Lower lobe of right lung (tissue), 2 donors: ENCODE data around the gene SYT5. TPM values are rescaled to one million over a fixed set of nuclear protein-coding genes. Genes with fewer than 3 reads are reported as not detected.

Experiments used
- ATAC-seq, 2 donors: fragments of 200-7000 bp; cut with Tn5 transposase; one replicate each; pipeline ENCODE4 v1.9.1; 2020 to 2022; ENCODE audit warnings: mild to moderate bottlenecking in 2 of 2, moderate library complexity in 2 of 2
- DNase-seq: peaks from one replicate; pipeline ENCODE4 v3.0.0-alpha.2; 2020
- H3K27ac ChIP-seq: fragments of 200-600 bp; one replicate; pipeline ENCODE4 v1.8.0; 2022
- H3K27me3 ChIP-seq: fragments of 200-600 bp; one replicate; pipeline ENCODE4 v1.8.0; 2022; ENCODE audit warnings: low read depth
- H3K36me3 ChIP-seq: fragments of 200-600 bp; one replicate; pipeline ENCODE4 v1.8.0; 2022; ENCODE audit warnings: mild to moderate bottlenecking
- H3K4me1 ChIP-seq: fragments of 200-600 bp; one replicate; pipeline ENCODE4 v1.8.0; 2022
- H3K4me3 ChIP-seq: fragments of 200-600 bp; one replicate; pipeline ENCODE4 v1.8.0; 2022; ENCODE audit warnings: mild to moderate bottlenecking
- H3K9me3 ChIP-seq: fragments of 200-600 bp; one replicate; pipeline ENCODE4 v1.8.0; 2022
- intact Hi-C: fragments of 100-400 bp; cut with DNase I; formaldehyde crosslinking; loops from one replicate; pipeline ENCODE4 v1.11.0; 2022
- long read RNA-seq: library from polyadenylated mRNA; unstranded; transcript quantifications from one replicate; pipeline ENCODE4 v2.0.0, GENCODE V29; 2021
- total RNA-seq: library from RNA; stranded (reverse); fragmentation: NEBNext Ultra II Directional; extraction: Animal tissue kit (Norgen Biotek cat#: 25700); gene quantifications from one replicate; pipeline ENCODE4 v1.2.1, GENCODE V29; 2021
- TF ChIP-seq, protein P1 (sequence below): fragments of 200-600 bp; IDR thresholded peaks from one replicate; pipeline ENCODE4 v1.8.0; 2022; ENCODE audit warnings: antibody characterized with exemption, mild to moderate bottlenecking
- donor health status: DM: no; HTN: yes; CAD: no; lungs with severe emphysema.

SYT5 gene
- not detected for total RNA-seq
- long read RNA-seq: 0 reads

DNA sequence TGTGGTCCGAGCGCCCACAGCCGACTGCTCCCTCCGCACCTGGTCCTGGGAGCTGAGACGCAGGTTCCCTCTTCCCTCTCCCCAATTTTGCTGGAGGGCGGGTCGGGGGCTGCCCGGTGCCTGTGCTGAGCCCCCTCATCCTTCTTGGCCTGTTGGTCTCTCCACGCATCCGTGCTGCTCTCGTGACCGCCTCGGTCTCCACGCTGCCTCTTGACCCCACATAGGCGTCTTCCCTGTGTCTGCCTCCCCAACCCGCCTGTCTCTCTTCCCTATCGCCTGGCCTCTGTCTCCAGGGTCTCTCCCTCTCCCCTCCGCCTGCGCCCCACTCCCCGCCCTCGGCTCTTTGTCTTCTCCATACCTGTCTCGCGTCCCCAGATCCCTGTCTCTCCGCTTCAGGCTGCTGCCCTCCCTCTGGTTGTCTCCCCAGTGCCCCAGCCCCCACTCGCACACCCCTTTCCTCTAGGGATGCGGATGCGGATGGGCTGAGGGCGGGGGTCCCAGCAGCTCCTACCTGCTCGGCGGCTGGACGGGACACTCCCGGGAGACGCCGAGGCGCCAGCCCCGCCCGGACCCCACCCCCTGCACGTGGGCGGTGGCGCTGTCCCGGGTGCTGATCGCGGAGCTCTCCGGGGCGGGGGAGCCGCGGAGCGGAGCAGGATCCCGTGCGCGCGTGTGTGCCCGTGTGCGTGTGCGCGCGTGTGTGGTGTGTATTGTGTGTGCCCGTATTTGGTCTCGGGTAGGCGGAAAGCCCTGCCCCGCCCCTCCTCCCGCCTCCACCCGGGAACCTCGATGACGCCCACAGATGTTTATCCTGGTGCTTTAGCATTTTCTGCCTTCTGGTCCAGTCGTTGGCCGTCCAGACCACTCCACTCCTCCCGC, at the start of gene SYT5:
TSS of gene SYT5 (minus strand) at position 684 of the 879 bp plus-strand sequence. CDS start 1,248 bp downstream, outside the sequence.
- Histone ChIP-seq H3K9me3 (no peaks in the 10 kb centered on the region), H3K4me3 (peak within 1 kb of the TSS; percentile 31), H3K27ac (no peak within 1 kb of the TSS), H3K4me1 (peaks cover 16% of the 10 kb centered on the region), H3K27me3 (peaks cover 91% of the 10 kb centered on the region), H3K36me3 (no peaks in the 10 kb centered on the region)
- intact Hi-C loops: no loop called here
- TF ChIP-seq, protein P1, sequence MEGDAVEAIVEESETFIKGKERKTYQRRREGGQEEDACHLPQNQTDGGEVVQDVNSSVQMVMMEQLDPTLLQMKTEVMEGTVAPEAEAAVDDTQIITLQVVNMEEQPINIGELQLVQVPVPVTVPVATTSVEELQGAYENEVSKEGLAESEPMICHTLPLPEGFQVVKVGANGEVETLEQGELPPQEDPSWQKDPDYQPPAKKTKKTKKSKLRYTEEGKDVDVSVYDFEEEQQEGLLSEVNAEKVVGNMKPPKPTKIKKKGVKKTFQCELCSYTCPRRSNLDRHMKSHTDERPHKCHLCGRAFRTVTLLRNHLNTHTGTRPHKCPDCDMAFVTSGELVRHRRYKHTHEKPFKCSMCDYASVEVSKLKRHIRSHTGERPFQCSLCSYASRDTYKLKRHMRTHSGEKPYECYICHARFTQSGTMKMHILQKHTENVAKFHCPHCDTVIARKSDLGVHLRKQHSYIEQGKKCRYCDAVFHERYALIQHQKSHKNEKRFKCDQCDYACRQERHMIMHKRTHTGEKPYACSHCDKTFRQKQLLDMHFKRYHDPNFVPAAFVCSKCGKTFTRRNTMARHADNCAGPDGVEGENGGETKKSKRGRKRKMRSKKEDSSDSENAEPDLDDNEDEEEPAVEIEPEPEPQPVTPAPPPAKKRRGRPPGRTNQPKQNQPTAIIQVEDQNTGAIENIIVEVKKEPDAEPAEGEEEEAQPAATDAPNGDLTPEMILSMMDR: no peak
- DNase-seq (no peak), ATAC-seq (peak; percentile 72 to 80)

- ATAC-seq (peak in 1 of 2 donors; percentile 2), DNase-seq (no peak)
- TF ChIP-seq, protein P1: no peak
- H3K36me3 ChIP-seq: peaks cover 83% of the 10 kb centered on the region
- H3K27ac ChIP-seq: no peak overlapping the region
- H3K4me3 ChIP-seq: no peak overlapping the region
- intact Hi-C loops: no loop called here
- H3K9me3 ChIP-seq: no peaks in the 10 kb centered on the region
- H3K27me3 ChIP-seq: no peaks in the 10 kb centered on the region
- H3K4me1 ChIP-seq: no peaks in the 10 kb centered on the region
Measured at GRCh38 chr19:55229789-55230182, 49.7 kb upstream of the SYT5 start.

DNA sequence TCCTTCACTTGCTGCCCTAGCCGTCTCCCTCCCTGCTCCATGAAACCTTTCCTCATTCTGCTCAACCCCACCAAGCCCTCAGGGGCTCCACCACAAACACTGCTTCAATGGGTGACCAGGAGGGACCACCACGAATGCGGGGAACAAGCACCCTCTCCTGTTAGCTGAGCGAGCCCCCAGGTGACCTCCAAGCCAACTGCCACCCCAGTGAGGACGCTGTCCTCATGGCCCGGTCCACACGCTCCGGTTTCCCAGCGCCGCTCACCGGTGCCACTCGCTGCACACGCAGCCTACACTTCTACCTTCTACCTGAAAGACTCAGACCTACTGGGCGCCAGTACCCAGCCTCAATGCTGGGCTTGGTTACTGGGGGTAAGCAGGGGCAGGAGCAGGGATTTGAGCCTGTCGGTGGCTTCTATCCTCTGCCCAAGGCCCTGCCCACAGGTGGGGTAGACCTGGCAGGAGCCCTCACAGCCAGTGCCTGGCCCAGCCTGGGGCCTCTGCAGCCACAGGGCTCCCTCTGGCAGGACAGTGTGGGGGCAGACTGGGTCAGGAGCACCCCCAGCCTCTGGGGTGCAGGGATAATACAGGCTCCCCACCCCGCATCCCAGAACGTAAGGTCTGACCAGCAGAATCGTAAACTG, 49.2 kb upstream of the SYT5 start:
- Histone ChIP-seq H3K9me3 (no peaks in the 10 kb centered on the region), H3K4me1 (no peaks in the 10 kb centered on the region), H3K36me3 (peaks cover 77% of the 10 kb centered on the region), H3K4me3 (no peak overlapping the region), H3K27me3 (no peaks in the 10 kb centered on the region), H3K27ac (no peak overlapping the region)
- peak in 1 of 2 donors; percentile 3 for ATAC-seq
- no peak for DNase-seq
- TF ChIP-seq, protein P1: no peak
- intact Hi-C loops: no loop called here

DNA sequence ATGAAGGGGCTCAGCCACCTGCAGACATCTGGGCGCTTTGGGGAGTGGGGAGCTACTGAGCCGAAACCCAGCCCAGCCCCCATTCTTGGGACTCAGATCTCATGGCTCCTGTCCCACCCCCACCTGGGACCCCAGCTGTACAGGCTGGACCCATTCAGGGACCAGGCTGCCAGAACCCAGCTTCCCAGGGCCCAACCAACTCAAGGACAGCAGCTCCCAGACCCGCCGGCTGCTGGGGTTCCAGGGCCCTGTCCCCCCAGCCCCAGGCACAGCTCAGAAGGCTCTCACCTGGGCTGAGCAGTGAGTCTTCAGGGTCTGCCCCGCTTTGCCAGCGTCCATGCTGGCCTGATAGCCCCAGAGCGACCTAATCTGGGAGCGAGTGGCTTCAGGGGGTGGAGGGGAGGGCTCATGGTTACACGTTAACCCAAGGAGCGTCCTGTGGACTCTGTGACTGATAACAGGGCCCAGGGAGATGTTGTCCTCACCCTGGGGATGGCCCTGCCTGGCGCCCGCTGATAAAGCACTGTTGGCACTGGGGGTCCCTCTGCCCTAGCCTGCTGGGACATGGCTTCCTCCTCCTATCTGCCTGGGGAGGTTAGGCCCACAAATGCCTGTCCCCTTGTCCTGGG, 48.4 kb upstream of the SYT5 start, which contains the start of gene TMEM86B:
TSS of gene TMEM86B (minus strand) at position 361 of the 629 bp plus-strand sequence. CDS start at position 339, 22 bp downstream.
- intact Hi-C loops: no loop called here
- no peaks in the 10 kb centered on the region for H3K4me1 ChIP-seq
- DNase-seq: no peak
- no peaks in the 10 kb centered on the region for H3K9me3 ChIP-seq
- no peaks in the 10 kb centered on the region for H3K27me3 ChIP-seq
- ATAC-seq: no peak
- TF ChIP-seq, protein P1: no peak
- peaks cover 70% of the 10 kb centered on the region for H3K36me3 ChIP-seq
- no peak within 1 kb of the TSS for H3K4me3 ChIP-seq
- H3K27ac ChIP-seq: no peak within 1 kb of the TSS

DNA sequence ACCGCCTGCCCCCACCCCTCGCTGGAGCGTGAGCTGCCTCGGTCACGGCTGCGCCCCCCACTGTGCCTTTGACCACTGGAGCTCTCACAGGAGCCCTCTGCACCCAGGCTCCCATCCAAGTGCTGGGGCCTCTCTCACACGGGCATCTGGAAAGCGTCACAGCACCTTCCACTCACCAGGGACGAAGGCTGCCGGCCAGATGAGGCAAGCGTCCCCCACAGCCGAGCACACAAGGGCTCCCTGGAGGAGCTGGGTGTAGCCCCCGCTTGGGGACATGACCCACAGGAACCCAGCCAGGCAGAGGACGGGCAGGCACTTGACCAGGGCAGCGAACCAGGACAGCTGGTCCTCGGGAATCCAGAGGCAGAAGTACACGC, 47.9 kb upstream of the SYT5 start:
- TF ChIP-seq, protein P1: no peak
- Histone ChIP-seq H3K4me1 (no peaks in the 10 kb centered on the region), H3K4me3 (no peak overlapping the region), H3K27me3 (no peaks in the 10 kb centered on the region), H3K9me3 (no peaks in the 10 kb centered on the region), H3K36me3 (peaks cover 65% of the 10 kb centered on the region), H3K27ac (no peak overlapping the region)
- DNase-seq: no peak
- ATAC-seq: no peak
- intact Hi-C loops: no loop called here
